Mucosa of stomach (tissue), 1 donor: ENCODE results near the gene PTPRM.

Experiments
- H3K27me3 ChIP-seq: one replicate; pipeline ENCODE4 v1.7.0; 2013; ENCODE audit warnings: mild to moderate bottlenecking, low read length; ENCODE audit not compliant: control insufficient read depth, insufficient read depth
- H3K36me3 ChIP-seq: one replicate; pipeline ENCODE4 v1.7.0; 2013; ENCODE audit warnings: low read length; ENCODE audit not compliant: control insufficient read depth, insufficient read depth
- H3K4me1 ChIP-seq: one replicate; pipeline ENCODE4 v1.7.0; 2013; ENCODE audit warnings: mild to moderate bottlenecking, low read length; ENCODE audit not compliant: control insufficient read depth, insufficient read depth
- H3K4me3 ChIP-seq: one replicate; pipeline ENCODE4 v1.7.0; 2013; ENCODE audit warnings: low read length
- H3K9ac ChIP-seq: one replicate; pipeline ENCODE4 v1.7.0; 2013; ENCODE audit warnings: mild to moderate bottlenecking, low read length, moderate library complexity
- H3K9me3 ChIP-seq: one replicate; pipeline ENCODE4 v1.7.0; 2013; ENCODE audit warnings: mild to moderate bottlenecking, low read length, moderate library complexity; ENCODE audit not compliant: control insufficient read depth
- donor health status: Pancreatic carcinoma.

Gene PTPRM

DNA sequence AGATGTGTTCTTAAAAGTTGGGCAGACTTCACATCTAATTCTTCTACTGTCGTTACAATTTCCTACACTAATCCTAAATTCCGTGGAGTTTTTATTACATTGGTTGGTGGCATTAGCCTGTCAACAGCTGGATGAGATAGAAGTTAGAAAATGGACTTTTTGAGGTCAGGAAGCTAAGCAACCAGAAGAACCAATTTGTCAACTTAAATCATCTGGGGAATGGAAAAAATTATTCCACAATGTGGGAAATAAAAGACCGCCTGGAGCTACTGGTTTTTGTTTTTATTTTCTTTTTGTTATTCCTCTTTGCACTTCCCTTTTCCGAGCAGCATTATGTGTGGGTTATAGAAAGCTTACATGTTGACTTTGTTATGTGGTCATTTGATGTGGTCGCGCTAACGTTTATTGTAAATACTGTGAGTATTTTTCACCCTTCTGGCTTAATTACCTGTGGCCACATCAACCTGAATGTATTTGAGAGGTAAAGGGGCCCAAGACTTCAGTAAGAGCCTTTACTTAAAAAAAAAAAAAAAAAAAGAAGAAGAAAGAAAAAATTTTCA, 75.3 kb downstream of the PTPRM start:
- Histone ChIP-seq H3K9ac (no peak overlapping the region), H3K27me3 (no peaks in the 10 kb centered on the region), H3K4me3 (no peak overlapping the region), H3K9me3 (no peaks in the 10 kb centered on the region), H3K4me1 (no peaks in the 10 kb centered on the region), H3K36me3 (no peaks in the 10 kb centered on the region)

DNA sequence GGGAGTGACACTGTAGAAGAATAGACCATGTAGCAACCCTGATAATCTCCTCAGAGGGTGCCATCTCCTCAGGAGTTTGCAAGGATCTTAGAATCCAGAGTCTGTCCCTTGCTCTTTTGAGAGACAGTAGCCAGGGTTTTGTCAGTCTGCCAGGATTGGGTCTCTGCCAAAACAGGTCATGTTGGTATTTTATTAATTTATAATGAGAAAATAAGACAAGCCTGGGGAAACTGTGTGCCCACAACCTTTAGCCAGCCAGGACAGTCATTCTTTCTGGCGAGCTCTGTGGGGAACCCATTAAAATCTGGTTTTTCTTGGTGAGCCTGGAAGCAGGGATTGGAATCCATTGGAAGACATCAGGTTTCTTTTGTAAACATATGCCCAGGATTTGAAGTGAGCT, 78.6 kb downstream of the PTPRM start:
- H3K4me3 ChIP-seq = no peak overlapping the region
- H3K4me1 ChIP-seq = no peaks in the 10 kb centered on the region
- no peaks in the 10 kb centered on the region for H3K9me3 ChIP-seq
- no peaks in the 10 kb centered on the region for H3K36me3 ChIP-seq
- no peaks in the 10 kb centered on the region for H3K27me3 ChIP-seq
- H3K9ac ChIP-seq = no peak overlapping the region

DNA sequence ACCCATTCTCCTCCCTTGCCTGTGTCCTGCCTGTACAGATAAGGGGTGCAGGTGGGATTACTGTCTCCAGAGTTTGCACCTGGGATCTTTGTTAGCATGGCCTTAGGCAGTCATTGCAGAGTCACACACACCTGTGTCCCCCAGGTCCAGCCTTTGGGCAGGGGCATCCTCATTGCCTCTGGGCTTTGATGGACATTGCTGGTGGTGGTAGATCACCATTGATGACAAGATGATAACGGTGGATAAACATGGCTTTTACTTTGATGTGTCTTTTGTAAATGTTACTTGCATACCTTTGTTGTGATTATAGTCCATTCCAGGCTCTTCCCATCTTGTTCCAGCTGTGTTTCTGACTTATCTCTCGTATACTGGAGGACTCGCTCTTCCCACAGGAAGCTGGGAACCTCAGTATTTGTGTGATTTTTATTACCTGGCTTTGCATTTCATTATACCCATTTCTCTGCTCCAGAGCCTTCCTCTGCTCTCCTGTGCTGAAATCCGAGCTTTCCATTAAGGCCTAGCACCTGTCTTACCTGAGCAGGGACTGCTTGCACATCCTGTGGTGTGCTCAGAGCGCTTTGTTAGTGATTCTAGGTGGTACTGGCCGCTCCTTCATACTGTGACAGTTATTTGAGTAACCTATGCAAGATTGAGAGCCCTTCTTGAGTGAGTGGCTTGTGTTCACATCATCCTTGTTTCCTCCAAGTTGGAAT, 79.2 kb downstream of the PTPRM start:
- Histone ChIP-seq H3K36me3 (no peaks in the 10 kb centered on the region), H3K9me3 (no peaks in the 10 kb centered on the region), H3K9ac (no peak overlapping the region), H3K4me3 (no peak overlapping the region), H3K27me3 (no peaks in the 10 kb centered on the region), H3K4me1 (no peaks in the 10 kb centered on the region)

DNA sequence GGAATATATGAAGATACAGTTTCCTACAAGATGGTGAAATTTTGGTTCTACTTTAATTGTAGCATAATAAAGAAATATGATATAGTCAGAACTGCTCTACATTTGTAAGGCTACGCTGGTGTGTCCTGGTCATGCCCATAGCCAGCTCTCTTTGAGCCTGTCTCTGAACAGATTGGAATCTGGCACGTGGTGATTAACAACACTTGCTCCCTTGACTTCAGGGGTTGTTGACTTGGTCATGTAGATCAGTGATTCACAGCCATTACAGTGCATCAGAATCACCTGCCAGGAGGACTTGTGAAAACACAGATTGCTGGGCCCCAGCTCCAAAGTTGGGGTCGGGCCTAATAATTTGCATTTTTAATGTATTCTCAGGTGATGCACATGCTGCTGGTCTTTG, 80.4 kb downstream of the PTPRM start:
- Histone ChIP-seq H3K9ac (no peak overlapping the region), H3K36me3 (no peaks in the 10 kb centered on the region), H3K27me3 (no peaks in the 10 kb centered on the region), H3K4me1 (no peaks in the 10 kb centered on the region), H3K4me3 (no peak overlapping the region), H3K9me3 (no peaks in the 10 kb centered on the region)

DNA sequence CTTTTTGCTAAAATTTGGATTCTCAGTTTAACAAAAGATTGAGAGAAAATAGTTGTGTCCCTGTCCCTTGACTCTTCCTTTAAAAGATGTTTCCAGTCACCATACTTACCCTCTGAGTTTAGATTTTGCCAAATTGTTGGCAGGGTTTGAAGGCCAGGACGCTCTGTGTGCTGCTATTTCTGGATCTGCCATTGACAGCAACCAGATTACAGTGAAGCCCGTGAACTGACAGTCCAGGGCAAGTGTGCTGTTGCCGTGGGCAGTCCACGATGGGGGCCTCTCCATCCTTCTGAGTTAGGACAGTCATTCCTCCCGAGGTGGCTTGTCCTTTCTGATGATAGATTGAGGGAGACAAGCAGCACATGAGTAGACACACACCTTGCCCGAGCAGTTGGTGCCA, 89.9 kb downstream of the PTPRM start:
- Histone ChIP-seq H3K27me3 (no peaks in the 10 kb centered on the region), H3K9me3 (no peaks in the 10 kb centered on the region), H3K4me3 (no peak overlapping the region), H3K36me3 (no peaks in the 10 kb centered on the region), H3K9ac (no peak overlapping the region), H3K4me1 (no peaks in the 10 kb centered on the region)

DNA sequence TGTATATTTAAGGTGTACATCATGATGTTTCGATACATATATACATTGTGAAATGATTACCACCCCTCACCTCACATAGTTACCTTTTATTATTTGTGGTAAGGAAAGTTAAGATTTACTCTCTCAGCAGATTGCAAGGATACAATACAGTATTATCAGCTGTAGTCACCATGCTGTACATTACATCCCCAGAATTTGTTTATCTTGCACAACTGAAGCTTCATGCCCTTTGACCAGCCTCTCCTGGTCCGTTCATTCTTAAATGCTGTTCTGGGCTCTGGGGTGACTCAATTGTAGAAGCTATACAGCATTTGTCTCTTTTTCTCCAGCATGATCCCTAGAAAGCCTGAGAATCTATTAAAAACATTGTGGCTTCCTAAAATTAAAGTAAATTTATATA, 90.8 kb downstream of the PTPRM start:
- Histone ChIP-seq H3K9ac (no peak overlapping the region), H3K27me3 (no peaks in the 10 kb centered on the region), H3K4me1 (no peaks in the 10 kb centered on the region), H3K4me3 (no peak overlapping the region), H3K9me3 (no peaks in the 10 kb centered on the region), H3K36me3 (no peaks in the 10 kb centered on the region)

DNA sequence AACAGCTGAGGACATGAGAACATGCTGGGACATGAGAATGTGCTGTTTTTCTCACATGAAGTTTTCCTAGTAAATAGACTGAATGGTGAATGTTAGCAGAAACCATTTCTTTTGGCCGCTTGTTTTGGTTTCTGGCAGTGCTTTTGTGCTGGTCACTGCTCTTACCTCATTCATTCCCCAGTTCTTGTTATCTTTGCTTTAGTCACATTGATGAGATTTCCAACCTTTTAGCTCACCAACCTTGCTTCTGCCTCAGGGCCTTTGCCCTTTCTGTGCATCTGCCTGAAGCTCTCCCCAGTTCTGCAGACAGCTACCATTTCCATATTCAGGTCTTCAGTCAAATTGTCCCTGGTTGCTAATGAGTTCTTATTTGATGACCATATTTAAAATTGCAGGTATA, 91.6 kb downstream of the PTPRM start:
- Histone ChIP-seq H3K27me3 (no peaks in the 10 kb centered on the region), H3K9ac (no peak overlapping the region), H3K9me3 (no peaks in the 10 kb centered on the region), H3K36me3 (no peaks in the 10 kb centered on the region), H3K4me3 (no peak overlapping the region), H3K4me1 (no peaks in the 10 kb centered on the region)

DNA sequence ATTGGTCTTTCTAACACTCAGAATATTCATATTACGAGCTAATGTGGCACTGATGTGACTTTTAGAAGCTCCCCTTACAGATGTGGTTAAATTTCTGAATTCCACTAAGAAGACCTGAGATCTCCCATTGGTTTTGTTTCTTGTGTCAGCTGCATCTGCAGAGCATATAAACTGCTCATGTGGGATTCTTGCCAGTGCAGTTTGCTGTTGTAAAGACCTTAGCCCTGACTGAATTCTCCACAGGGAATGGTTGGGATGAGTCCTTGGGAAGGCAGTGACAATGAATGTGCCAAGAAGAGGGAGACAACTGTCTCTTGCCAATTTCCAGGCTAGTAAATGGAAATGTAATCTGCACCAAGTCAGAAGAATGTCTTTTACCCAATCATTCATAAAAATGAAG, 94.1 kb downstream of the PTPRM start:
- no peaks in the 10 kb centered on the region for H3K36me3 ChIP-seq
- no peak overlapping the region for H3K4me3 ChIP-seq
- no peaks in the 10 kb centered on the region for H3K27me3 ChIP-seq
- H3K9me3 ChIP-seq = no peaks in the 10 kb centered on the region
- H3K4me1 ChIP-seq = no peaks in the 10 kb centered on the region
- H3K9ac ChIP-seq = no peak overlapping the region

DNA sequence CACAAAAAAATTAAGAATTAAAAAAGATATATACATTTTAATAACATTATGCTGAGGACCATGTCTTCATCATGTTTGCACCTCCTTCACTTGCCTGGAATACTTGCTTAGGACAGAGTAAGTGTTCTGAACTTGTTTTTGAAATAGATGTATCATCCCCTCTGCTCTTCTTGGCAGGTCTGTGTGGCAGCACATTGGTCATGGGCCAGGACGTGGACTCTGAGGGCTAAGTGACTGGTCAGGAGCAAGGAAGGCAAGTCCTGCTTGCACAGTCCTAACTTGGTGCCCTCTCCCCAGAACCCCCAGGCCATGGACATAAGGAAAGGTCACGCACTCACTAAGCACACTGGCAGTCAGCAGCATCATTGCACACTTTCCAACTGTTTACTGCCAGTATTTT, 95.8 kb downstream of the PTPRM start:
- no peak overlapping the region for H3K4me3 ChIP-seq
- H3K4me1 ChIP-seq = no peaks in the 10 kb centered on the region
- no peaks in the 10 kb centered on the region for H3K36me3 ChIP-seq
- H3K9me3 ChIP-seq = no peaks in the 10 kb centered on the region
- no peaks in the 10 kb centered on the region for H3K27me3 ChIP-seq
- H3K9ac ChIP-seq = no peak overlapping the region

DNA sequence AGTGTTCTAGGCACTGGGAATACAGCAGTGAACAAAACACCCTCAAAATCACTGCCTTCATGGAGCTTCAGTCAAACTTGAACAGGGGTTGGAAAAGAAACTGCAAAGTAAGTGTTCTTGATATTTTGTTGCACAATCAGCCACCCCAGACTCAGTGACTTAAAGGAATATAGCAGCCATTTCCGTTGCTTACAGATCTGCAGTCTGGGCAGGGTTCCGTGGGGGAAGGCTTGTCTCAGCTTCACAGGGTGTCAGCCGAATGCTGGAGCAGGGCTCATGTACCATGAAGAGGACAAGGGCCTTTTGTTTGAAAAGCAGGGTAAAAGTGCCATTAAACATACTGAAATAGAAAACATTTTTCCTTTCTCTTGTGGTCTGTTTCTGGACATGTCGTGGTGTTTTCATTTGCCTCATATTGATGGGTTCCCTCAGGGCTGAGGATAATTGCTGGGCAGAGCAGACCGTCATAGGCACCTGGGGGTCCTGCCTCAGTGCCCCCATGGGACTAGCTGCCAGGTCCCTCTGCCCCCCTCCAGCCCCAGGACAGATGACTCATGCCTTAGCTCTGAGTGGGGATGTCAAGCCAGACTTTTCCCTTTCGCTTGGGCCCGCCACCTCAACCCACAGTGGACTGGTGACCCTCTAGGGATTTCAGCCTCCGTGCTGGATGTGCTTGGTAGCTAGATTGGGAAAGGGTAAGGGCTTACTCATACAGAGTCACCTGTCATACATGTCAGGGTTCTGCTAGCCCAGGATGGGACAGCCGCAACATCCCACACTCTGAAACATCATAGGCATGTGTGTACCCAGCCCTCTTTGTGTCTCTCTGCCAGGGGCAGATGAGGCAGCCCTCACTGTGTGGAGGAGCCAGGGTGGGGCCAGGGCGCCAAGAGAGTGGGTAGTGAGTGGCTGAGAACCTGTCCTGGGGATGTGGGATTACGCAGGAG, 96.5 kb downstream of the PTPRM start:
- Histone ChIP-seq H3K36me3 (no peaks in the 10 kb centered on the region), H3K9ac (no peak overlapping the region), H3K9me3 (no peaks in the 10 kb centered on the region), H3K27me3 (no peaks in the 10 kb centered on the region), H3K4me3 (no peak overlapping the region), H3K4me1 (no peaks in the 10 kb centered on the region)

DNA sequence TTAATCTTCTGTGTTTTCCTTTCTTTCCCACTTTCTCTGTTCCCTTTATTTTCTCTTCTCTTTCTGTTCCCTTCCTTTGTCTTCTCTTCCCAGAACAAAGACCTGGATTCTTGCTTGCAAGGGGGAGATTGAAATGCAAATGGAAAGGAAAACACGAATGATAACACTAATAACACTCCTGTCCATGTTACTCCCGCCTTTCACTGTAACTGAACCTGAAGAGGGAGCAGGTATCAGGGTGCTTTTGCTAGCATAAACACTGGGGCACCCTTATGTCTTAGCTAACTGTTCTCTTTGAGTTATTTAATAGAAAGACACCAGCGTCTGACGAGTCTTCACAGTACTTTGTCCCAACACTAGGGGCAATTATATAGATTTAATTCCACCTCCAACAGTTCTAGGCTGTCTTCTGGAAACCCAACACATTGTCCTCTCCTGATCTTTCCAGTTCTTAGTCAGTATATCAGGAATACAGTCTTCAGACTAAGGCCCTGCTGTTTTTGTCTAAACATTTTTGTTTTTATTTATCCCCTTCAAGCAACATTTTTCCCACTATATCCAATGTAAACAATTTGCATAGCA, 99.2 kb downstream of the PTPRM start:
- H3K27me3 ChIP-seq = no peaks in the 10 kb centered on the region
- no peaks in the 10 kb centered on the region for H3K4me1 ChIP-seq
- H3K4me3 ChIP-seq = no peak overlapping the region
- no peaks in the 10 kb centered on the region for H3K9me3 ChIP-seq
- H3K9ac ChIP-seq = no peak overlapping the region
- no peaks in the 10 kb centered on the region for H3K36me3 ChIP-seq

DNA sequence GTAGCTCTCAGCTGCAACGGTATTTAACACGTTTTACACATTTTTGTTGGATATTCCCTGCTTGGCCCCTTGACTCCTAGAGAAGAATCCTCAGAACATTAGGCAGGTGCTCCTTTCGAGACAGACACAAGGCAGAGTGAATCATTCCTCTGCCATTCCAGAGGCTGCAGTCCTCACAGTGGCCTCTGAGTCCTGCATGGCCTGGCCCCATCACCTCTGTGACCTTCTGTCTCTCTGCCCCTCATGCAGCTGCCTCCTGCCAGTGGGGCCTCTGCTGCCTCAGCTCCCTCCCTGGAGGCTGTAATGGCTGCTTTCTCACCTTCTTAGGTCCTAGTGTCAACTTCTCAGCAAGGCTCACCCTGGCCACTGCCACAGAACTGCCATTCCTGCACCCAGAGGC, 101.3 kb downstream of the PTPRM start:
- H3K36me3 ChIP-seq = no peaks in the 10 kb centered on the region
- no peak overlapping the region for H3K9ac ChIP-seq
- H3K4me3 ChIP-seq = no peak overlapping the region
- no peaks in the 10 kb centered on the region for H3K9me3 ChIP-seq
- H3K4me1 ChIP-seq = no peaks in the 10 kb centered on the region
- no peaks in the 10 kb centered on the region for H3K27me3 ChIP-seq
